ENCODE results near the gene SLC1A1.
"Not testable (repeated sequence)": the region's sequence is repeated elsewhere in the genome, so short reads cannot be mapped to it uniquely, and the experiment has no call there.

SLC1A1 gene

DNA sequence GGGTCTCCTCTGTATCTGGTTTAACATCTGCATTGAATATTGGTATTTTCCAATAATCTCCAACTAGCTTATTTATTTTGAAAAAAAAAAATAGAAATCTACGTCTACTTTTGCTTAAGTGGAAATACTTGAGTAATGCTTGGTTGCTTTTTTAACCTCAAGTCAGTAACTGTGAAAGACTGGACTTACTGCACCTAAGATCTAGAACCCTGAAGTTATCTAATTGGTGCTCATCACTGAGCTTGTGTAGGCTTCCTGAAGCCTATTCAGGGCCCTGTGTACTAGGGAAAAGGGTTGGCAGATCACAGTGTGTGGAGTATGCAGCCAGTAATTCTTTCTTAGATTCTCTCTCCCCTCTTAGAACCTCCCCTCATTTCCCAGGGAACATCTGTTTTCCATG, 16.2 kb downstream of the SLC1A1 start:
- no peak for DNase-seq (ENCODE audit: low read depth in 3 of 3)

DNA sequence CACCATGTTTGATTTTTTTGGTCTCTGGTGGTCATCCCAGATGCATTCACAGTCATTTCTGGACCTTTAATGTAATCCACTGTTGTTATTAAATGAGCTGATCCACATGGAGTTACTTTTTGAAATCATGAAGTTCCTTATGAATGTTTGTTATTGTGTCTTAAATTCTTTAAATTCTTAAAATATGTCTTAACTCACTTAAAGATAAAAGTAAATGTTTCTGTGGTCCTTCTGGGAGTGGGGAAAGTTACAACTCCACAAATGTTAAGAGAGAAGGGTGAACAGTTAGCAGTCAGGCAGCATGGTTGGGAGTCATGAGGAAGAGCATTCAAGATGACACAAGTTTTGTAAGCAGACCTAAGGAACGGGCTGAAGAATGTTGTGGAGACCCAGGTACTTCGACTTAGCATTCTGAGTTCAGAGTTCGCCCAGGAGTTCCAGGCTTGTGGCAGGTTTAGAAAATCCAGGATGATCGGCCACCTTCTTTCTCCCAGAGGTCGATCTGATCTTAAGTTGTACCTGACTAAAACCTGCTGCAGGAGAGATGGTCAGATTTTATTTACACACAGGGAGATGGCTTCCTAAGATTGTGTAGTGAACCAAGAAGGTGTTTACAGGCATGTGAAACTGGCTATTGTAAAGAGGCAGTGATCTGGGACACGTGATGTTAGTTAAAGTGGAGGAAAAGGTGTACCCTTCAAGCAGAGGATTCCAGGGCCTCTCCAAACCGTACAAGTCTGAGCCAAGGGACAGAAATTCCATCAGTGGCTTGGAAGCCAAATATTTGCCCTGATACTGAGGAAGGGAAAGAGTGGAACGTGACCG, 17.2 kb downstream of the SLC1A1 start:
- DNase-seq (ENCODE audit: low read depth in 3 of 3): no peak

DNA sequence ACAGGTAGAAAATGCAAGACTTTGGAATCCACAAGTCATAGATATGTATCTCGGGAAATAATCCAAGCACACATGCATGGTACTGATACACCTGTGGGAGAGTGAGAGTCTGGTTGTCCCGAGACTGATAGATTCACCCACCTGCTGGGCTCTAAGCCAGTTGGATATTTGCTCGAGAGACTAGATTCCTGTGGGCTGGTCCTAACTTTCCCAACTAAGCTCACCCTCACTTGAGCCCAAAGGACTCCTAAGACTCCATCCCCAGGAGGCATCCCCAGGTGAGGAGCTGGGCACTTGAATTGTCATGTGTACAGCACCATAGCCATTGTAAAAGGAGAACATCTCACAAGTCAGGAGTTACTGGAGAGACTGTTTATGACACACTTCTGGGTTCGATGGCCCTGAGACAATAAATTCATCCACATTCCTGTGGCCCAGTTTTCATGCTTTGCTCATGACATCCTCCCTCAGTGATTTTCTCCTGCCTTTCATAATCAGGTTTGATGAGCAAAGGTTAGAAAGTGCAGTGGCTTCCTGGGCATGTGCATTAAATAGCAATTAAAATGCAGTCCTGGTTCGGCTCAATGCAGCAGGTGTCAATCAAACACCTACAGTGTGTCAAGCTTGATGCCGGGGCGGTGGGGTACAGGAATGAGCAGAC, 18.1 kb downstream of the SLC1A1 start:
- DNase-seq (ENCODE audit: low read depth in 3 of 3): no peak

DNA sequence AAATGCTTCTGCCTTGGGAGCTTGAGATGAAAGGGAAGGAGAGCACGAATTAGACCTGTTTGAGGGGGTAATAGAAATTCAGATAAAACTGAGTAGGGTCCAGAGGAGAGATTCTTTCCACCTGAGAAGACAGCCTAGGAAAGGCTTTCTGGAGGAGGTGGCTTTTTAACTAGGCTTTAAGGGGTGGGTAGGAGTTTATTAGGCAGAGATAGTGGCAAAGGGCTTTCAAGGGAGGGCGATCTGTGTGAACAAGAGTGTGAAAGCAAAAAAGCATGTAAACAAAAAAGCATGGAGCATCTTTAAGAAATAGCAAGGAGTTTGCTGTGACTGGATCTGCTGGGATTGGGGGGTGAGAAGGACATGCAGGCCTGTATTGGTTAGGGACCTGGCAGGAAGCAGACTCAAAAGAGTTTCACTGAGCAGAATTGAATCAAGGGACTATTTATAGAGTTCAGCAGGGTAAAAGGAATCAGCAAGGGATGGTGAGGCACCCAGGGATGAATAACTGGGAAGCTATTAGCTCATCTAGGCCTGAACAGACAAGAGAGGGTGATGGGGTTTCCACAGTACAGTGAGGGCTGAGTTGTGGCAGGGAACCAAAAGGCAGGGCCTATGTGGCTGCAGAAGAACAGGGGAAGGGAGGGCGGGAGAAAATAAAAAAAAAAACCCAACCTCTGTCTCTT, 18.8 kb downstream of the SLC1A1 start:
- DNase-seq (ENCODE audit: low read depth in 3 of 3): no peak

DNA sequence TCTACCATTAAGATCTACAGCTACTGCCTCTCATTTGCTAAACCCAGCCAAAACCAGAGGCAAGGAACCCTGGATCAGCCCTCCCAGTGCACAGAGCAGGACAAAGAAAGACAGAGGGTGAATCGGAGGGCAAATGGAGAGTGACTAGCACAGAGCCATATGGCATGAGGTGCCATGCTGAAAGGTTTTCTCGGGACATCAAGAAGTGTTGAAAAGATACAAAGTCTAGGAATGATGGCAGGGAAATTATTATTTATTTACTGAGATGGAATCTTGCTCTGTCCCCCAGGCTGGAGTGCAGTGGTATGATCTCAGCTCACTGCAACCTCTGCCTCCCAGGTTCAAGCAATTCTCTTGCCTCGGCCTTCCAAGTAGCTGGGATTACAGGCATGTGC, 19.3 kb downstream of the SLC1A1 start:
- no peak for DNase-seq (ENCODE audit: low read depth in 3 of 3)

DNA sequence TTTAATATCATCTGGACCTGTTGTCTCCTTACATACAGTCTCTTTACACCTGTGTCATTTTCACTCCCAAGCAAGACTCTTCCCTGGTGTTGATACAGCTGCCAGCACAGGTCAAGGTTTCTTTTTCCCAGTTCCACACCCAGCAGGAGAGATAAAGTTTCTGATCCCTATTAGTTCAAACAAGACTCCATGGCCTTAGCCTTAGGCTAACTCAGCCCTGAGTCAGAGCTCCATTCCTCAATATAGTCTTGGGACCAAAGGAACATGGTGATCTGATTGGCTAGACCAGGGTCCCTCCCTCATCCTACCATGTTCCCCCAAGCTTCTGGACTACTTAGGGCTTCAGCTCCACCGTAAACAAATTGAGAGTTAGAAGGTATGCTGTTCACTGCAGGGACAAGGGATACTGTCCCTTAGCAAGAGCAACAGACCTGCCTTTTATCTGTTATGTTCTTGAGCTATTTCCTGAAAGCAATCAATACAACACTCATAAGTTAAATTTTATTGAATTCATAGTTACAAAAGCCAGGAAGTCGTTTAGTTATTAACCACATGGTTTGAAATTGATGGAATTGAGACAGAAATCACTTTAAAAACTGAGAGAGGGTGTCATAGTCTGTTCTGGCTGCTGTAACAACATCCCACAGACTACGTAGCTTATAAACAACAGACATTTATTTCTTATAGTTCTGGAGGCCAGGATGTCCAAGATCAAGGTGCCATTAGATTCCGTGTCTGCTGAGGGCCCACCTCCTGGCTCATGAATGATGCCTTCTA, 20.5 kb downstream of the SLC1A1 start:
- DNase-seq (ENCODE audit: low read depth in 3 of 3): no peak

DNA sequence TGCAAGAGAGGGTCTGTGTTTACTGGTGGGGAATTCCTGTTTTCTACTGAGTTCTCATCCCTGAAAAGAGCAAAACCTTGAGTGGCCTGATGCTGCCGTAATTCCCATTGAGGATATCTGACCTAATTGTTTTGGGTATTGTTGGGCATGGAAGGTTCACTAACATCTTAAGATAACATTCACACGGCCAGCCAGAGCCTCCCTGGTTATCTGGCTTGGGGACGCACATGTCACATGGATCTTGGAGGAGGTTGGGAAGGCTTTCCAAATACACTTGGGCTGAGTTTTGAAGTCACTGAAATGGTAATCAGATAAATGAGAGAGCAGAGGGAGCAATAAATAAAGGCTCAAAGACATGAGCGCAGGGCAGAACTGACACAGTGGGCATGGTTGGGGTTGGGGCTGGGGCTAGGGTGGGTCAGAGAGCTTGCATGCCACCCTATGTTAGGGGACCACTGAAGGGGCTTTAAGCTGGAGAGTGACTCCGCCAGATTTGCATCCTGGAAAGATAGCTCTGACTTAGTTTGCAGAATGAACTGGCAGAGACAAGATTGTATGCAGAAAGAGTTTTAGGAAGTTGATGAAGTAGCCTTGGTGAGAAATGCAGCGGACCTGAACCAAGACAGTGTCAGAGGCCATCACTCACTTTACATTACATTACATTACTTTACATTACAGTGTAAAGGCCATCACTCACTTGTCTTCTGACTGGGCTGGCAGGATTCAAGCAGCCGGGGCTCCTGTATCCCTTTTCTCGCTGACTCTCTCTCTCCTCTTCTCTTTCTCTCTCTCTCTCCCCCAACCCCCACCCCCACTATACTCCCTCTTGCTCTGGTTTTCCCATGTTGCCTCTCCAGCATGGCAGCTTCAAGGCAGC, 24.2 kb downstream of the SLC1A1 start:
- no peak for DNase-seq (ENCODE audit: low read depth in 3 of 3)

DNA sequence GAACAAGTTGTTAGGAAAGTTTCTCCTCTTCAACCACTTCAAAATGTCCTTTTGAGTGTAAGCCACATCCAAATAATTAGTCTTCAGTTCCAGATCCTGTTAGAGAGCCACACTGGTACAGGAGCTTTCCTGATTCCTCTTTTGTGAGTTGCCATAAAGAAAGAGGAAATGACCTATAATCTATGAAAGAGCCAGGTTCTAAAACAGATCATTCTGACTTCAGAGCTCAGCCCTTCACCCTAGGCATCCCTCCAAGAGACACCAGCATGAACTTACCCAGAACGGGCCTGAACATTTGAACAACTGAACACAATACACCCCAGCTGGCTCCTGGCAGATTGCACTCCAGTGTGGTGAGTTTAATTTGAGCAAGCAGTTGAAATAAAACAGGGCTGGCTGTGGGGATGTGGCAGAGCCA, 25.7 kb downstream of the SLC1A1 start:
- no peak for DNase-seq (ENCODE audit: low read depth in 3 of 3)

DNA sequence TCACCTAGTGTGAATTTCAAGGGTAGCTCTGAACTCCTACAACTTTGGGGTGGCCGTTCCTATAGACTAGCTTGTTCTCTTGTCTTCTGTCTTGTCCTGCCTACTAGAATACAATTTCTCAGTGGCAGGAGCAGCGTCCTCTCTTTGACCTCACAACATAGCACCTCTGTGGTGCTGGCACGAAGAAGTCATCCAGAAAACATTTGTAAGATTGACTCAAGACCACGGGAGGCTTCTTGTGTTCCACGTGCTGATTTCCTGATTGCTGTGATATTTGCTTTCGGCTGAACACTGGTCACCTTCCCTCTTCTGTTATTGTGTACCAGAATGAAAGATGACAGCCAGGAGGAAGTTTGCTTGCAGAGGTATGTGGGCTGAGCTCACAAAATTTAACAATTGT, 27.0 kb downstream of the SLC1A1 start:
- no peak for DNase-seq (ENCODE audit: low read depth in 3 of 3)

DNA sequence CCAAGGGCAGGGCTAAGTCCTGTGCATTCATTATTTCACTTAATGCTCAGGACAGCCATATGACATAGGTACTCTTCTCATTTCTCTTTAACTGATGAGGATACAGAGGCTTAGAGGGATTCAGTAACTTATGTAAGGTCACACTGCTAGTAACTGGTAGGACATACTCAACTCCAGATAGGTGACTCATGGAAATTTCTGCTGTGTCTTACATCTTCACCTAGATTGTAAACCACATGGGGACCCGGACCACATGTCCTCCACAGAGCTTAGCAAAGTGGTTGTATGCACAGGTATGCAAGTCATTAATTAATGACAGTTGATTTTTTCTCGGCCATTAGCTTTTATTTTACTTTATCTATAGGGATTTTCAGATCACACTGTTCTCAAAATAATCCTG, 29.3 kb downstream of the SLC1A1 start:
- DNase-seq (ENCODE audit: low read depth in 3 of 3): no peak

DNA sequence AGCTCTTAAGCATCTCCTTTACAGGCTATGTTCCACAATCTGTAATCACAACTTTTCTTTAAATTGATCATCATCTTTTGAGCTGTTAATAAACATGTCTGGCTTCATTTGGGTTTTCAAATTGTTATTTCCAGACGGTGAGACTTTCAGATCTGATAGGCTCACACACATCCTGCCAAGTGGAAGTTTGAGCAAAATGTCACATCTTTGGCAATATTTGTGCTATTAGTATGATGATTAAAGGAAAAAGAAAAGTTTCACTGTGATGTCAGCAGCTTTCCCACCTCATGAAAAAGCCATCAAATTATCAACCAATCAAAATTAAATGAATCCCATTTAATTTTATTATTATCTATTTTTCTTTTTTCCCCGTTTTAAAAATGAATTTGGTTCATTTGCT, 29.8 kb downstream of the SLC1A1 start:
- DNase-seq (ENCODE audit: low read depth in 3 of 3): no peak

DNA sequence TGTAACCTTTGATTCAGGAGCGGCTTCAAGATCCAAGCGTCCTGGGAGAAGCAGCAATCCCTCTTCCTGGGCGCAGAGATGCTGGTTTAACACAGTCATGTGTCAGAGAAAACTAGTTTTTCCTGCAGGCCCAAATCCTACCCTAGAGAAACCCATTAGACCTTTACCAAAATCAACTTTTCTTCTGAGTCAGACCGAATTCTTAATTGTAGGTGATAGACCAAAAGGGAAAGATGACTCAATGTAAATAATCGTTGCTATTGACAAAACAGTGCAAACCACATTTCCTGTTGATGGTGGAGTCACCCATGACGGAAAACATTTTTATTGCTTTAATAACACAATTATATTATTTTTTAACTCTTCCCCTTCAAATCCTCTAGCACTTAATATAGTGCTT, 40.1 kb downstream of the SLC1A1 start:
- DNase-seq (ENCODE audit: low read depth in 3 of 3): no peak

DNA sequence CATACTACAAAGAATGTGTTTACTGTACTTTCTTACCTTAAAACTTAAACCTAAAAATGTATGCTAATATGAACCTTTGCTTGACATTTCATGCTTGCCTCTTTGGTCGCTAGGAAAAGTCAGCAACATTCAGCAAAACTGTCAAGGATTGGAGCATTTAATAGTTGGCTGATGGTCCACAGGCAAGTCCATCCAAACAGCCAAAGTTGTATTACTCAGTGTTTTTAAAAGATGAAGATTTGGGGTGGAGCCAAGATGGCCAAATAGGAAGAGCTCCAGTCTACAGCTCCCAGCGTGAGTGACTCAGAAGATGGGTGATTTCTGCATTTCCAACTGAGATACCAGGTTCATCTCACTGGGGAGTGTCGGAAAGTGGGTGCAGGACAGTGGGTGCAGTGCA, 40.6 kb downstream of the SLC1A1 start:
- not testable (repeated sequence) for DNase-seq (ENCODE audit: low read depth in 3 of 3)

DNA sequence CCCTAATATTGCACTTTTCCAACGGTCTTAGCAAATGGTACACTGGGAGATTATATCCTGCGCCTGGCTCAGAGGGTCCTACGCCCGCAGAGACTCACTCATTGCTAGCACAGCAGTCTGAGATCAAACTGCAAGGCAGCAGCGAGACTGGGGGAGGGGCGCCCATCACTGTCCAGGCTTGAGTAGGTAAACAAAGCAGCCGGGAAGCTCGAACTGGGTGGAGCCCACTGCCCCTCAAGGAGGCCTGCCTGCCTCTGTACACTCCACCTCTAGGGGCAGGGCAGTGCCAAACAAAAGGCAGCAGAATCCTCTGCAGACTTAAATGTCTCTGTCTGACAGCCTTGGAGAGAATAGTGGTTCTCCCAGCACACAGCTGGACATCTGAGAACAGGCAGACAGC, 41.1 kb downstream of the SLC1A1 start:
- DNase-seq (ENCODE audit: low read depth in 3 of 3): not testable (repeated sequence)

DNA sequence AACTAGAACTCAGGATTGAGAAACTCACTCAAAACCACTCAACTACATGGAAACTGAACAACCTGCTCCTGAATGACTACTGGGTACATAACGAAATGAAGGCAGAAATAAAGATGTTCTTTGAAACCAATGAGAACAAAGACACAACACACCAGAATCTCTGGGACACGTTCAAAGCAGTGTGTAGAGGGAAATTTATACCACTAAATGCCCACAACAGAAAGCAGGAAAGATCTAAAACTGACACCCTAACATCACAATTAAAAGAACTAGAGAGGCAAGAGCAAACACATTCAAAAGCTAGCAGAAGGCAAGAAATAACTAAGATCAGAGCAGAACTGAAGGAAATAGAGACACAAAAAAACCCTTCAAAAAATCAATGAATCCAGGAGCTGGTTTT, 43.6 kb downstream of the SLC1A1 start:
- not testable (repeated sequence) for DNase-seq (ENCODE audit: low read depth in 3 of 3)

DNA sequence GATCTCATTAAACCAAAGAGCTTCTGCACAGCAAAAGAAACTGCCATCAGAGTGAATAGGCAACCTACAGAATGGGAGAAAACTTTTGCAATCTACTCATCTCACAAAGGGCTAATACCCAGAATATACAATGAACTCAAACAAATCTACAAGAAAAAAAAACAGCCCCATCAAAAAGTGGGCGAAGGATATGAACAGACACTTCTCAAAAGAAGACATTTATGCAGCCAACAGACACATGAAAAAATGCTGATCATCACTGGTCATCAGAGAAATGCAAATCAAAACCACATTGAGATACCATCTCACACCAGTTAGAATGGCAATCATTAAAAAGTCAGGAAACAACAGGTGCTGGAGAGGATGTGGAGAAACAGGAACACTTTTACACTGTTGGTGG, 45.9 kb downstream of the SLC1A1 start:
- not testable (repeated sequence) for DNase-seq (ENCODE audit: low read depth in 3 of 3)

DNA sequence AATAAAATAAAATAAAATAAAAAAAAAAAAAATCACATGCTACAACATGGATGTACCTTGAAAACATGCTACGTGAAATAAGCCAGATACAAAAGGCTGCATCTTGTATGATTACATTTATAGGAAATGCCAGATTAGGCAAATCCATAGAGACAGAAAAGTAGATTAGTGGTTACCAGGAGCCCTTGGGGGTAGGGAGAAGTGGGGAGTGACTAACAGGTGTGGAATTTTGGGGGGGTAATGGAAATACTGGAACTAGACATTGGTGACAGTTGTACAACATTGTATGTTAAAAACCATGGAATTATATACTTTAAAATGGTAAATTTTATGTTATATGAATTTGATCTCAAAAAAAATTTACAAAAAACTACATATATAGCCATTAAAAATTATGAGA, 47.3 kb downstream of the SLC1A1 start:
- DNase-seq (ENCODE audit: low read depth in 3 of 3): no peak

DNA sequence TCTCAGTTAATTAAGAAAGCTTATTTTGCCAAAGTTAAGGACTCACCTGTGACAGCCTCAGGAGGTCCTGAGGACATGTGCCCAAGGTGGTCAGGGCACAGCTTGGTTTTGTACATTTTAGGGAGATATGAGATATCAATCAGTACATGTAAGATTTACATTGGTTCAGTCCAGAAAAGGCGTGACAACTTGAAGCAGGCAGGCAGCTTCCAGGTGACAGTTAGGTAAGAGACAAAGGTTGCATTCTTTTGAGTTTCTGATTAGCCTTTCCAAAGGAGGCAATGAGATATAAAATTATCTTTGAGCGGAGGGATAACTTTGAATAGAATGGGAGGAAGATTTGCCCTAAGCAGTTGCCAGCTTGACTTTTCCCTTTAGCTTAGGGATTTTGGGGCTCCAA, 47.8 kb downstream of the SLC1A1 start:
- DNase-seq (ENCODE audit: low read depth in 3 of 3): no peak

DNA sequence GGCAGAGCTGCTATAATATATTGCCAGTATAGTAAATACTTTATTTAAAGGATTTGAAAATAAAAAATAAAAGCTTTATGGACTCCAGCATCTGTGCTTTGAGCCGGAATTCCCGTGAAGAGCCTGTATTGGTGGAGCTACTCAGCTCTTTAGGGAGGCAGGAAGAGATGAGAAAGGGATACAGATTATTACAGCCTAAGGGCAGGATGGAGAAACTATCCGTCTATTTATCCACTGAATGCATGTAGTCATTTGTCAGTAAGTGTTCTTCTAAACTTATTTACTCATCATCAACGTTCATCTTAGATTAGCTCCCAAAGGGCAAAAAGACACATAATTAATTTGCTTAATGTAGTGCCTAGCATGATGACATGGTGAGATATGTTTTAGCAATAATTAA, 48.4 kb downstream of the SLC1A1 start:
- no peak for DNase-seq (ENCODE audit: low read depth in 3 of 3)

DNA sequence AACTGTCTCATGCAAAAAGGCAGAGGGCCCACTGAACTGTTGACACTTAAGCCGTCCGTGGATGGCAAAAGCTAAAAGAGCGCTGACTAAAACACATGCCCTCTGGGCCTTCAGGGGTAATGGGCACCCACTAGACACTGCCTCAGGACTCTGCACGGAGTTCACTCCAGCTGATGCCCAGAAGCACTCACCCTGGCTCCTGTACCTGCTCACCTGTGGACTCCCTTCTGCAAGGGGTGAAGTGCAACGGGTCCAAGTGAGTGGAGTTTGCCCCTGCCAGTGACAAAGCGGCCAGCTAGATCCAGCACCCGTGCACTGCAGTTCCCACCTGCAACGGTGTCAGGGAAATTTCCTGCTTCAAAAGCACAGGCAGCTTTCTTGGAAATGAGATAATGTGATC, 50.2 kb downstream of the SLC1A1 start:
- no peak for DNase-seq (ENCODE audit: low read depth in 3 of 3)

DNA sequence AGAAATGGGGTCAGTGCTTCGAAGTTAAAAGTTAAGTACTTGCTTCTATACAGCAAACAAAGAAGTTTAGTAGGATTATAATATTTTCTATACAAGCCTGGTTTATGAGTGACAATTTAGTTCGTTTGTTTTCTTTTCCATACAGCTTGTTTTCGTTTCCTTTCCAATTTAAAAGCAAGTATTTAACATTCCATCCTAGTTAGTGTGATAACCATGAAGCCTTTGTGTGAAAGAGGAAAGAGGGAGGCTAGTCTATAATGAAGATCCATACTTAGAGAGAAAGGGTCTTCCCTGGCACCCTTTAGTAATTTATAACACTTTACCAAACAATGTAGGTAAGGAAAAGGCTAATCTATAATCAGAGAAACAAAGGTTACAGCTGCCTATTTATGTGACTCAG, 51.0 kb downstream of the SLC1A1 start:
- no peak for DNase-seq (ENCODE audit: low read depth in 3 of 3)
